ENCODE results near the gene PIGQ. TPM values are rescaled to one million over a fixed set of nuclear protein-coding genes. Genes with fewer than 3 reads are reported as not detected.

The PIGQ gene
- total and polyA plus RNA-seq, 2 of the 13 experiments (the other 11 are each of a cell fraction or from before 2014, with no cell fraction given) = 7.7 to 19.7 TPM

DNA sequence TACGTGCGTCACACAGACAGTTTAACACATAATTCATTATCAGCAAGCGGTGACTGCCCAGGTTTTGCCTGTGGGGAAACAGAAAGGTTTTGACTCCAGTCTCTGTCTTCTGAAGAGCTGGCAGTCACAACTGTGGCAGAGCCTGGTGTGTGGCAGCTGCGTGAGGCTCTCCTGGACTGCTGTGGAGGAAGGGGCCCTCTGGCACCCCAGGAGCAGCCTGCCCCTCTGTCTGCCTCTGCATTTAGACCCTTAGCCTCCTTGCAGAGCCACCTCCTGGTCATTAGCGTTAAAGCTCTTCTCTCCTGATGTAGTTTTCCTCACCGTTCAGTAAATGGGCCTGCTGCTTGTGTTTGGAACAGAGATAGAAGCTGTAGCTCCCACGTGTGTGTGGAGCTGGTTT, 31.0 kb downstream of the PIGQ start (continued):
- TF ChIP-seq XRCC5 (optimal IDR thresholded peaks at IDR 0.05; ENCODE audit: low read length) (peak; percentile 16), ZNF780A (CRISPR knock-in tag; IDR thresholded peaks at IDR 0.05) (no peak), CHD2 (IDR thresholded peaks at IDR 0.05; ENCODE audit: low read depth, low read length) (no peak)
- TF ChIP-seq, protein P1, sequence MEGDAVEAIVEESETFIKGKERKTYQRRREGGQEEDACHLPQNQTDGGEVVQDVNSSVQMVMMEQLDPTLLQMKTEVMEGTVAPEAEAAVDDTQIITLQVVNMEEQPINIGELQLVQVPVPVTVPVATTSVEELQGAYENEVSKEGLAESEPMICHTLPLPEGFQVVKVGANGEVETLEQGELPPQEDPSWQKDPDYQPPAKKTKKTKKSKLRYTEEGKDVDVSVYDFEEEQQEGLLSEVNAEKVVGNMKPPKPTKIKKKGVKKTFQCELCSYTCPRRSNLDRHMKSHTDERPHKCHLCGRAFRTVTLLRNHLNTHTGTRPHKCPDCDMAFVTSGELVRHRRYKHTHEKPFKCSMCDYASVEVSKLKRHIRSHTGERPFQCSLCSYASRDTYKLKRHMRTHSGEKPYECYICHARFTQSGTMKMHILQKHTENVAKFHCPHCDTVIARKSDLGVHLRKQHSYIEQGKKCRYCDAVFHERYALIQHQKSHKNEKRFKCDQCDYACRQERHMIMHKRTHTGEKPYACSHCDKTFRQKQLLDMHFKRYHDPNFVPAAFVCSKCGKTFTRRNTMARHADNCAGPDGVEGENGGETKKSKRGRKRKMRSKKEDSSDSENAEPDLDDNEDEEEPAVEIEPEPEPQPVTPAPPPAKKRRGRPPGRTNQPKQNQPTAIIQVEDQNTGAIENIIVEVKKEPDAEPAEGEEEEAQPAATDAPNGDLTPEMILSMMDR (CRISPR knock-in tag; IDR thresholded peaks at IDR 0.05) = peak; percentile 60

DNA sequence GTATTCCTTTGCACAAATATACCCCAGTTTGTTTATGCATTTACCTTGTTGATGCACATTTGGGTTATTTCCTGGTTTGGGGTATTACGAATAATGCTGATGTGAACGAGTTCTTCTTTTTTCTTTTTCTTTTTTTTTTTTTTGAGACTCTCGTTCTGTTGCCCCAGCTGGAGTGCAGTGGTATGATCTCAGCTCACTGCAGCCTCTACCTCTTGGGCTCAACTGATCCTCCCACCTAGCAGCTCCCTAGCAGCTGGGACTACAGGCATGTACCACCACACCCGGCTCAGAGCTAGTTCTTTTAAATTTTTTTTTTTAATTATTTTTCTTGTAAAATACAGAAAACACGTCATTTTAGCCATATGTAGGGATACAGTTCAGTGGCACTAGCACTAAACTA, 34.2 kb downstream of the PIGQ start:
- in situ Hi-C loops (cut with HindIII; ENCODE audit: extremely low pct_ligation_motif_present, low pct_unique_long_range_greater_than_20kb) (no loop called here), intact Hi-C loops (cut with micrococcal nuclease; ENCODE audit: unreplicated experiment) (no loop called here)
- no peak overlapping the region for H2AFZ ChIP-seq (ENCODE audit: low read length)
- no peak overlapping the region for H3K9ac ChIP-seq (ENCODE audit: insufficient read depth, low read depth, low read length)
- H4K20me1 ChIP-seq (ENCODE audit: insufficient read depth, low read length) = no peaks in the 10 kb centered on the region
- ATAC-seq (no peak), FAIRE-seq (no peak), DNase-seq (ENCODE audit: low spot score) (no peak)
- BruUV-seq (replicated peaks) = no TSS peak
- ChIA-PET POLR2A (no interaction called here), CTCF (ENCODE audit: low intra/inter-chr PET ratio, low total read pairs) (no interaction called here)
- WGBS (ENCODE audit: low lambda C conversion rate) = 93% methylated on average over 5 of the region's 5 CpGs
- peaks cover 1 to 7% of the 10 kb centered on the region in 2 experiments; a peak in 4 of 5 replicates for H3K36me3 ChIP-seq (replicated peaks in 1 of 2; ENCODE audit: control insufficient read depth in 1 of 2, insufficient read depth in 2 of 2, low read length in 2 of 2)
- peaks cover 8% of the 10 kb centered on the region for H3K79me2 ChIP-seq (ENCODE audit: insufficient read depth, low read length)
- H3K27me3 ChIP-seq (ENCODE audit: control insufficient read depth in 1 of 2, insufficient read depth in 2 of 2, low read length in 2 of 2) = no peaks in the 10 kb centered on the region
- TF ChIP-seq ZNF790 (CRISPR knock-in tag; IDR thresholded peaks at IDR 0.05; ENCODE audit: borderline replicate concordance) (no peak), SP4 (CRISPR knock-in tag; IDR thresholded peaks at IDR 0.05) (no peak), TMF1 (CRISPR knock-in tag; IDR thresholded peaks at IDR 0.05; ENCODE audit: low read depth) (no peak), ATF1 (CRISPR knock-in tag; IDR thresholded peaks at IDR 0.05) (no peak), MTA3 (CRISPR knock-in tag; IDR thresholded peaks at IDR 0.05) (no peak), NR2F6 (IDR thresholded peaks at IDR 0.05) (no peak), NR2F6 (CRISPR knock-in tag; IDR thresholded peaks at IDR 0.05) (no peak), ZNF468 (CRISPR knock-in tag; IDR thresholded peaks at IDR 0.05) (no peak), CC2D1A (CRISPR knock-in tag; IDR thresholded peaks at IDR 0.05) (no peak), NFKB2 (CRISPR knock-in tag; IDR thresholded peaks at IDR 0.05; ENCODE audit: borderline replicate concordance) (no peak), MED1 (CRISPR knock-in tag; IDR thresholded peaks at IDR 0.05) (no peak), SYNCRIP (IDR thresholded peaks at IDR 0.05; ENCODE audit: insufficient read depth, low read depth, low read length) (no peak), SP2 (CRISPR knock-in tag; IDR thresholded peaks at IDR 0.05) (no peak), STAG1 (CRISPR knock-in tag; IDR thresholded peaks at IDR 0.05) (no peak)
- TF ChIP-seq, protein P2, sequence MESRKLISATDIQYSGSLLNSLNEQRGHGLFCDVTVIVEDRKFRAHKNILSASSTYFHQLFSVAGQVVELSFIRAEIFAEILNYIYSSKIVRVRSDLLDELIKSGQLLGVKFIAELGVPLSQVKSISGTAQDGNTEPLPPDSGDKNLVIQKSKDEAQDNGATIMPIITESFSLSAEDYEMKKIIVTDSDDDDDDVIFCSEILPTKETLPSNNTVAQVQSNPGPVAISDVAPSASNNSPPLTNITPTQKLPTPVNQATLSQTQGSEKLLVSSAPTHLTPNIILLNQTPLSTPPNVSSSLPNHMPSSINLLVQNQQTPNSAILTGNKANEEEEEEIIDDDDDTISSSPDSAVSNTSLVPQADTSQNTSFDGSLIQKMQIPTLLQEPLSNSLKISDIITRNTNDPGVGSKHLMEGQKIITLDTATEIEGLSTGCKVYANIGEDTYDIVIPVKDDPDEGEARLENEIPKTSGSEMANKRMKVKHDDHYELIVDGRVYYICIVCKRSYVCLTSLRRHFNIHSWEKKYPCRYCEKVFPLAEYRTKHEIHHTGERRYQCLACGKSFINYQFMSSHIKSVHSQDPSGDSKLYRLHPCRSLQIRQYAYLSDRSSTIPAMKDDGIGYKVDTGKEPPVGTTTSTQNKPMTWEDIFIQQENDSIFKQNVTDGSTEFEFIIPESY (CRISPR knock-in tag; IDR thresholded peaks at IDR 0.05) = no peak
- no peaks in the 10 kb centered on the region for H3K9me3 ChIP-seq (ENCODE audit: low read length)
- no peak overlapping the region for H3K27ac ChIP-seq (ENCODE audit: extremely low read length, insufficient read depth, low read length)
- H3K4me3 ChIP-seq (replicated peaks in 1 of 3; ENCODE audit: insufficient read depth in 1 of 3, low read depth in 2 of 3, low read length in 3 of 3) = no peak overlapping the region
- H3K4me1 ChIP-seq (ENCODE audit: insufficient read depth, low read length) = no peaks in the 10 kb centered on the region
- no peak overlapping the region for H3K4me2 ChIP-seq (ENCODE audit: low read depth, low read length)

Measured in HepG2 (cell line).